ENCODE results near the gene CD44. TPM values are rescaled to one million over a fixed set of nuclear protein-coding genes. Genes with fewer than 3 reads are reported as not detected.
A peak's percentile ranks its signal among the peaks of the same experiment; 100 is the strongest.

Gene CD44
- total and polyA plus RNA-seq, 8 donors: 332 to 693 (median 504) TPM

DNA sequence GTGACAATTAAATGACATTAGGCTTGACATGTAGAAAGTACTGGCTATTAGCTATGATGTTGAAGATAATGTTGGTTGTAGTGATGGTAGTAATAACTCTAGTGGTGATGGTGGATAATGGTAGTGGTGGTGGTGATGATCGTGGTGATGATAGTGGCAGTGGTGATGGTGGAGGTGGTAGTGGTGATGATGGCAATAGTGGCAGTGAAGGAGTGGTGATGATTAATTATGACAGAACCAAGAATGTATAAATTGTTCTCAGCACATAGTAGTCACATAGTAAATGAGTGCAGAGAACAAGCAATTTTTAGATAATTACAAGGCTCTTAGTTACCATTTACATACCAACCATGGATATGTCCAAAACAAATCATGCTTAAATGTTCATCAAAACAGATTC is 5.3 kb upstream of the CD44 start:
- Histone ChIP-seq H3K4me1 (peaks cover 0 to 16% of the 10 kb centered on the region in 2 donors), H3K27me3 (no peaks in the 10 kb centered on the region), H3K9me3 (no peaks in the 10 kb centered on the region), H3K4me3 (no peak overlapping the region), H3K27ac (no peak overlapping the region), H3K36me3 (no peaks in the 10 kb centered on the region)
- no peak for DNase-seq
- TF ChIP-seq CTCF (IDR thresholded peaks at IDR 0.05): no peak
- intact Hi-C loops (cut with DNase I): no loop called here
- no peak for ATAC-seq

- Histone ChIP-seq H3K36me3 (no peaks in the 10 kb centered on the region), H3K9me3 (no peaks in the 10 kb centered on the region), H3K27me3 (no peaks in the 10 kb centered on the region), H3K4me3 (no peak overlapping the region), H3K4me1 (peaks cover 0 to 18% of the 10 kb centered on the region in 2 donors), H3K27ac (no peak overlapping the region)
- no peak for DNase-seq
- no peak for TF ChIP-seq CTCF (IDR thresholded peaks at IDR 0.05)
- intact Hi-C loops (cut with DNase I): no loop called here
- no peak for ATAC-seq
Observed at GRCh38 chr11:35134403-35135148, 4.4 kb upstream of the CD44 start.

DNA sequence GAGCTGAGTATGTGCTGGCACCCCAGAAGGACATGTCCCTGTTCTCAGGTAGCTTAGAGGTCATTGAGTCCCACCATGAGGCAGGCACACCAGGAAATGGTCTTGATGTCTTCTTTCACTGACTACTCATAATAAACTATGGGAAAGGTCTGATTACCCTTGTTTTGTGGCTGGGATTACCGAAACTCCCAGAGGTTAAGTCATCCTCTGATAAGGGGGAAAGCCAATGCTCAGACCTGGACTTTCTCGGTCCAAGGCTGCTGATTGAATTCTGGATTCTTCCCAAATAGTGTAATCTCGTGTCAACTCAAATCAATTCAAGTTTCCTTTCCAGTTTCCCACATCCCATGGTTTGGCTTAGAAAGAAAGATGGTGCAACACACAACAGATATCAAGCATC is 3.7 kb upstream of the CD44 start:
- DNase-seq: no peak
- H3K36me3 ChIP-seq: no peaks in the 10 kb centered on the region
- H3K4me1 ChIP-seq: peaks cover 0 to 18% of the 10 kb centered on the region in 2 donors
- ATAC-seq: no peak
- H3K4me3 ChIP-seq: no peak overlapping the region
- H3K27me3 ChIP-seq: no peaks in the 10 kb centered on the region
- no peaks in the 10 kb centered on the region for H3K9me3 ChIP-seq
- H3K27ac ChIP-seq: no peak overlapping the region
- TF ChIP-seq CTCF (IDR thresholded peaks at IDR 0.05): no peak
- intact Hi-C loops (cut with DNase I): no loop called here

DNA sequence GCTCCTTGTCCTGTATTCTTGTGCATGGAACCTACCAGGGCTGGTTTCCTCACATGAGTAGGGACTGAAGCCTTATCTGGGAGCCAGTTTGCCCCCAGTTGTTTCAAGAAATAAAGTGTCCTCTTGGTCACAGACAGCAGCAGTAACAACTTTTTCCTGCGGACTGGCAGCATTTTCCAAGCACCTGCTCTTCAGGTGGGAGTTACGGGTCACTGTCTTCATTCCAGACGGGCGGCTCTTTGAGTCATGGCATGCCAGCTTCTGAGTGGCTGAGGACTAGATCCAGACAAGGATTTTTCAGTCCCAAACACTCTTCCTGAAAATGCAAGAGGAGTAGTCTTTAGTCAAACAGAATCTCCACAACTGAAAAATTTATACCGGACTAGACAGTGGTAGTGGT is 2.7 kb upstream of the CD44 start:
- Histone ChIP-seq H3K4me1 (peaks cover 4 to 25% of the 10 kb centered on the region in 2 donors), H3K27ac (no peak overlapping the region), H3K4me3 (no peak overlapping the region), H3K36me3 (no peaks in the 10 kb centered on the region), H3K9me3 (no peaks in the 10 kb centered on the region), H3K27me3 (no peaks in the 10 kb centered on the region)
- intact Hi-C loops (cut with DNase I): no loop called here
- TF ChIP-seq CTCF (IDR thresholded peaks at IDR 0.05): no peak
- no peak for DNase-seq
- no peak for ATAC-seq

- TF ChIP-seq CTCF (IDR thresholded peaks at IDR 0.05): no peak
- peaks cover 14 to 42% of the 10 kb centered on the region in 2 donors for H3K4me1 ChIP-seq
- peak overlapping the region in 1 of 2 donors; percentile 77 for H3K4me3 ChIP-seq
- no peak for DNase-seq
- intact Hi-C loops (cut with DNase I): no loop called here
- no peaks in the 10 kb centered on the region for H3K9me3 ChIP-seq
- H3K27ac ChIP-seq: no peak overlapping the region
- no peak for ATAC-seq
- peaks cover 0 to under 1% of the 10 kb centered on the region in 2 donors for H3K36me3 ChIP-seq
- H3K27me3 ChIP-seq: no peaks in the 10 kb centered on the region
Observed at GRCh38 chr11:35138058-35138457, 913 bp upstream of the CD44 start.

All from left lung (tissue), 10 donors.